Measurements from ENCODE around the gene SMG1. TPM values are rescaled to one million over a fixed set of nuclear protein-coding genes. Genes with fewer than 3 reads are reported as not detected.

The SMG1 gene
- total and polyA plus RNA-seq, 4 donors = 5.3 to 70.8 (median 22.3) TPM

DNA sequence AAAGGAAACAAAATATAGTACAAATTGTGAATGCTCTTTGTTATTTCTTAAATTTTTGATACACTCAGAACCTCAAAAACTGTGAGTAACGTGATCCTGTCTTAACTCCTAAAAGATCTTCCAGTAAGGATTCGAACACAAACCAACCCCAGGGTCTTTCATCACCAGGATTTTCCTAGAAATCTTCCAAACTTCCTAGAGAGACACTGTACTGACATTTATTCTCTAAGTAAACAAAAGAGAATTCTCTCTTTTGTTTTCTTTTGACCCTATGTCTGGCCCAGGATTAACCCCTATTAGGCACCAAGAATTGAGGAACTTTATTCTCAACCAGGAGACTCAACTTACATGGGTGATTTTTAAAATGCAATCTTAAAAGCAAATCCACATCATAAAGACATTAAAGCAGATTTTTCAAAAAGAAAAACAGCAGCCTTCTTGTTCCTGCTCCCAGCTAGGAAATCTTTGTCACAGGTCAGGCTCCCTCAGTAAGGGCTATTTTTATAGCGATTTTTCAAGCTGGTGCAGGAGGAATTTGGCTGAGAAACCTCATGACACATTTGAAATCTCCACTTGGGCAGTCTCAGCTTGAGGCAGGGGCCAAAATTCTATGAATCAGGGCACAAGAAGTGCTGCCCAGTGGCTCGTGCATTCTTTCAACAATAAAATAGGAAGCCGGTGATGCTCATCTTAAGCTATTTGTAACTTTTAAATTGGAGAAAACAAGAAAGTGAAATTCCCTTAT is 6.2 kb upstream of the SMG1 start:
- Histone ChIP-seq H3K4me3 (ENCODE audit: low read depth in 1 of 3, low read length in 3 of 3) (no peak overlapping the region), H3K9me3 (ENCODE audit: control insufficient read depth in 4 of 4, low read length in 3 of 4) (no peaks in the 10 kb centered on the region), H3K4me1 (ENCODE audit: control insufficient read depth in 4 of 4, insufficient read depth in 4 of 4, low read length in 3 of 4) (no peaks in the 10 kb centered on the region), H3K27me3 (ENCODE audit: control insufficient read depth in 4 of 4, insufficient read depth in 4 of 4, low read length in 3 of 4) (no peaks in the 10 kb centered on the region), H3K36me3 (ENCODE audit: control insufficient read depth in 4 of 4, insufficient read depth in 3 of 4, low read depth in 1 of 4, low read length in 3 of 4) (no peaks in the 10 kb centered on the region), H3K9ac (ENCODE audit: low read depth in 1 of 2, low read length in 2 of 2) (no peak overlapping the region), H3K27ac (ENCODE audit: low read depth in 1 of 2, low read length in 2 of 2) (no peak overlapping the region)
- DNase-seq (ENCODE audit: low spot score) = no peak
- TF ChIP-seq GABPA (IDR thresholded peaks at IDR 0.05 in 1 of 2, conservative IDR thresholded peaks at IDR 0.05 in 1 of 2) (no peak), NR2F2 (IDR thresholded peaks at IDR 0.05) (no peak), JUND (IDR thresholded peaks at IDR 0.05) (no peak), HNF4G (IDR thresholded peaks at IDR 0.05) (no peak), SP1 (IDR thresholded peaks at IDR 0.05) (no peak), YY1 (IDR thresholded peaks at IDR 0.05) (no peak), FOXA2 (IDR thresholded peaks at IDR 0.05) (no peak), RAD21 (IDR thresholded peaks at IDR 0.05) (no peak), TAF1 (conservative IDR thresholded peaks at IDR 0.05) (no peak), FOXA1 (IDR thresholded peaks at IDR 0.05) (no peak), HNF4A (conservative IDR thresholded peaks at IDR 0.05) (no peak), EGR1 (IDR thresholded peaks at IDR 0.05; ENCODE audit: low read depth in 2 of 2) (no peak), RXRA (IDR thresholded peaks at IDR 0.05) (no peak)
- TF ChIP-seq, protein P1, sequence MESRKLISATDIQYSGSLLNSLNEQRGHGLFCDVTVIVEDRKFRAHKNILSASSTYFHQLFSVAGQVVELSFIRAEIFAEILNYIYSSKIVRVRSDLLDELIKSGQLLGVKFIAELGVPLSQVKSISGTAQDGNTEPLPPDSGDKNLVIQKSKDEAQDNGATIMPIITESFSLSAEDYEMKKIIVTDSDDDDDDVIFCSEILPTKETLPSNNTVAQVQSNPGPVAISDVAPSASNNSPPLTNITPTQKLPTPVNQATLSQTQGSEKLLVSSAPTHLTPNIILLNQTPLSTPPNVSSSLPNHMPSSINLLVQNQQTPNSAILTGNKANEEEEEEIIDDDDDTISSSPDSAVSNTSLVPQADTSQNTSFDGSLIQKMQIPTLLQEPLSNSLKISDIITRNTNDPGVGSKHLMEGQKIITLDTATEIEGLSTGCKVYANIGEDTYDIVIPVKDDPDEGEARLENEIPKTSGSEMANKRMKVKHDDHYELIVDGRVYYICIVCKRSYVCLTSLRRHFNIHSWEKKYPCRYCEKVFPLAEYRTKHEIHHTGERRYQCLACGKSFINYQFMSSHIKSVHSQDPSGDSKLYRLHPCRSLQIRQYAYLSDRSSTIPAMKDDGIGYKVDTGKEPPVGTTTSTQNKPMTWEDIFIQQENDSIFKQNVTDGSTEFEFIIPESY (IDR thresholded peaks at IDR 0.05) = no peak
- TF ChIP-seq, protein P2, sequence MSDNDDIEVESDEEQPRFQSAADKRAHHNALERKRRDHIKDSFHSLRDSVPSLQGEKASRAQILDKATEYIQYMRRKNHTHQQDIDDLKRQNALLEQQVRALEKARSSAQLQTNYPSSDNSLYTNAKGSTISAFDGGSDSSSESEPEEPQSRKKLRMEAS (IDR thresholded peaks at IDR 0.05) = no peak
- TF ChIP-seq, protein P3, sequence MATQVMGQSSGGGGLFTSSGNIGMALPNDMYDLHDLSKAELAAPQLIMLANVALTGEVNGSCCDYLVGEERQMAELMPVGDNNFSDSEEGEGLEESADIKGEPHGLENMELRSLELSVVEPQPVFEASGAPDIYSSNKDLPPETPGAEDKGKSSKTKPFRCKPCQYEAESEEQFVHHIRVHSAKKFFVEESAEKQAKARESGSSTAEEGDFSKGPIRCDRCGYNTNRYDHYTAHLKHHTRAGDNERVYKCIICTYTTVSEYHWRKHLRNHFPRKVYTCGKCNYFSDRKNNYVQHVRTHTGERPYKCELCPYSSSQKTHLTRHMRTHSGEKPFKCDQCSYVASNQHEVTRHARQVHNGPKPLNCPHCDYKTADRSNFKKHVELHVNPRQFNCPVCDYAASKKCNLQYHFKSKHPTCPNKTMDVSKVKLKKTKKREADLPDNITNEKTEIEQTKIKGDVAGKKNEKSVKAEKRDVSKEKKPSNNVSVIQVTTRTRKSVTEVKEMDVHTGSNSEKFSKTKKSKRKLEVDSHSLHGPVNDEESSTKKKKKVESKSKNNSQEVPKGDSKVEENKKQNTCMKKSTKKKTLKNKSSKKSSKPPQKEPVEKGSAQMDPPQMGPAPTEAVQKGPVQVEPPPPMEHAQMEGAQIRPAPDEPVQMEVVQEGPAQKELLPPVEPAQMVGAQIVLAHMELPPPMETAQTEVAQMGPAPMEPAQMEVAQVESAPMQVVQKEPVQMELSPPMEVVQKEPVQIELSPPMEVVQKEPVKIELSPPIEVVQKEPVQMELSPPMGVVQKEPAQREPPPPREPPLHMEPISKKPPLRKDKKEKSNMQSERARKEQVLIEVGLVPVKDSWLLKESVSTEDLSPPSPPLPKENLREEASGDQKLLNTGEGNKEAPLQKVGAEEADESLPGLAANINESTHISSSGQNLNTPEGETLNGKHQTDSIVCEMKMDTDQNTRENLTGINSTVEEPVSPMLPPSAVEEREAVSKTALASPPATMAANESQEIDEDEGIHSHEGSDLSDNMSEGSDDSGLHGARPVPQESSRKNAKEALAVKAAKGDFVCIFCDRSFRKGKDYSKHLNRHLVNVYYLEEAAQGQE (IDR thresholded peaks at IDR 0.05) = no peak
- TF ChIP-seq, protein P4, sequence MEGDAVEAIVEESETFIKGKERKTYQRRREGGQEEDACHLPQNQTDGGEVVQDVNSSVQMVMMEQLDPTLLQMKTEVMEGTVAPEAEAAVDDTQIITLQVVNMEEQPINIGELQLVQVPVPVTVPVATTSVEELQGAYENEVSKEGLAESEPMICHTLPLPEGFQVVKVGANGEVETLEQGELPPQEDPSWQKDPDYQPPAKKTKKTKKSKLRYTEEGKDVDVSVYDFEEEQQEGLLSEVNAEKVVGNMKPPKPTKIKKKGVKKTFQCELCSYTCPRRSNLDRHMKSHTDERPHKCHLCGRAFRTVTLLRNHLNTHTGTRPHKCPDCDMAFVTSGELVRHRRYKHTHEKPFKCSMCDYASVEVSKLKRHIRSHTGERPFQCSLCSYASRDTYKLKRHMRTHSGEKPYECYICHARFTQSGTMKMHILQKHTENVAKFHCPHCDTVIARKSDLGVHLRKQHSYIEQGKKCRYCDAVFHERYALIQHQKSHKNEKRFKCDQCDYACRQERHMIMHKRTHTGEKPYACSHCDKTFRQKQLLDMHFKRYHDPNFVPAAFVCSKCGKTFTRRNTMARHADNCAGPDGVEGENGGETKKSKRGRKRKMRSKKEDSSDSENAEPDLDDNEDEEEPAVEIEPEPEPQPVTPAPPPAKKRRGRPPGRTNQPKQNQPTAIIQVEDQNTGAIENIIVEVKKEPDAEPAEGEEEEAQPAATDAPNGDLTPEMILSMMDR (IDR thresholded peaks at IDR 0.05; ENCODE audit: low read depth, low read length, missing input control) = no peak
- TF ChIP-seq, protein P5, sequence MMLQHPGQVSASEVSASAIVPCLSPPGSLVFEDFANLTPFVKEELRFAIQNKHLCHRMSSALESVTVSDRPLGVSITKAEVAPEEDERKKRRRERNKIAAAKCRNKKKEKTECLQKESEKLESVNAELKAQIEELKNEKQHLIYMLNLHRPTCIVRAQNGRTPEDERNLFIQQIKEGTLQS (IDR thresholded peaks at IDR 0.05) = no peak
- 71% methylated on average over 5 of the region's 5 CpGs for WGBS
